ENCODE data around the gene ZNF586.

- TF ChIP-seq CTCF (conservative IDR thresholded peaks at IDR 0.05; ENCODE audit: low read depth in 2 of 2), result no peak
- TF ChIP-seq POLR2AphosphoS5 (IDR thresholded peaks at IDR 0.05; ENCODE audit: low read depth), result no peak
- TF ChIP-seq REST (IDR thresholded peaks at IDR 0.05; ENCODE audit: unreplicated experiment), result no peak
- TF ChIP-seq ZNF114 (CRISPR knock-in tag; IDR thresholded peaks at IDR 0.05), result no peak
- no peak for TF ChIP-seq EZH2phosphoT487 (IDR thresholded peaks at IDR 0.05; ENCODE audit: unreplicated experiment)
- no peak for TF ChIP-seq JUNB (IDR thresholded peaks at IDR 0.05; ENCODE audit: unreplicated experiment)
- no peak for TF ChIP-seq EZH2 (IDR thresholded peaks at IDR 0.05; ENCODE audit: low read depth, unreplicated experiment)
- TF ChIP-seq ZNF462 (CRISPR knock-in tag; IDR thresholded peaks at IDR 0.05), result no peak
- TF ChIP-seq CREB1 (CRISPR knock-in tag; IDR thresholded peaks at IDR 0.05; ENCODE audit: low read depth), result no peak
- TF ChIP-seq ZNF331 (CRISPR knock-in tag; IDR thresholded peaks at IDR 0.05; ENCODE audit: low read depth), result no peak
- no peak for TF ChIP-seq NANOG (IDR thresholded peaks at IDR 0.05; ENCODE audit: borderline replicate concordance)
Observed at GRCh38 chr19:57755031-57755430, 14.4 kb upstream of the ZNF586 start.
